ENCODE measurements around the gene SYNGR1. TPM values are rescaled to one million over a fixed set of nuclear protein-coding genes. Genes with fewer than 3 reads are reported as not detected.

Gene SYNGR1
- total RNA-seq, 4 donors from 2014 or later = 3.9 to 22.0 (median 6.8) TPM

DNA sequence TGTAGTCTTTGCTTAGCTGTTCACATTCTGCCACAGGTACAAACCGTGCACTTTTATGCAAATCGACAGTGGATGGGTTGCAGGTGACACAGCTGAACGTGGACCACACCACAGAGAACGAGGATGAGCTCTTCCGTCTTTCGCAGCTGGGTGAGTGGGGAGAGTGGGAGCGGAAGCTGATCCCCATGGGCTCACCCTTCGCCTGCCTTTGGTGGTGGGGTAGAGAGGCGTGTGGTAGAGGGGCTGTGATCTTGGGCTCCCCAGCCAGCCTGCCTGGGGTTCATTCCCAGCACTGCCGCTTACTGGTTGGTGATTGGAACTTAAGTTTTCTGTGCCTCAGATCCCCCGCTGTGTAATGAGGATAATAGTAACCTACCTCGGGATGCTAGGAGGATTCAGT is 68.9 kb downstream of the SYNGR1 start:
- no peak for TF ChIP-seq CTCF (IDR thresholded peaks at IDR 0.05)
- no peak for TF ChIP-seq POLR2A (IDR thresholded peaks at IDR 0.05)
- WGBS, 2 donors = 95% methylated on average over 11 to 12 of the region's 12 CpGs
- intact Hi-C loops (cut with DNase I) = no loop called here
- Histone ChIP-seq H3K4me1 (peaks cover 0 to 4% of the 10 kb centered on the region in 2 donors), H3K4me3 (replicated peaks in 1 of 3) (no peak overlapping the region), H3K36me3 (peaks cover 40 to 51% of the 10 kb centered on the region in 2 donors), H3K27me3 (no peaks in the 10 kb centered on the region), H3K9me3 (no peaks in the 10 kb centered on the region), H3K27ac (no peak overlapping the region)
- DNase-seq = no peak

DNA sequence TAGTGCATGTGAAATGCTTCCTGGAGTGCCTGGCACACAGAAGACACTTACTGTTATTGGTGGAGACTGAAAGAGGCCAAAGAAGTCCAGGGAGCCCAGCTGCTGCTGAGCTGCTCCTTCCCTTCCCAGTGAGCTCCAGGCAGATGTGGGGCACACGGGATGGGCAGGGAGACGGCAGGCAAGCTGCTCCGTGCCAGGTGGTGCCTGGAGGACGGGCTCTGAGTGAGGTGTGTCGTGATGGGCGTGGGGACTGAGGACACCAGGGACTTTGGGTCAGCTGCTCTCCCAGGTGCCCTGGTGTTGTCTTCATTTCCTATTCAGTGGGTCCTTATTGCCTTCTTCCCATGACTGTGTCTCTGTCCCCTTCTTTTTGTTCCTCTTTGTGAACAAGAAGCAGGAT is 69.3 kb downstream of the SYNGR1 start:
- peaks cover 40 to 53% of the 10 kb centered on the region in 2 donors for H3K36me3 ChIP-seq
- TF ChIP-seq POLR2A (IDR thresholded peaks at IDR 0.05) (no peak), CTCF (IDR thresholded peaks at IDR 0.05) (no peak)
- no peak overlapping the region for H3K27ac ChIP-seq
- DNase-seq = no peak
- no peaks in the 10 kb centered on the region for H3K9me3 ChIP-seq
- 94% methylated on average over 6 of the region's 6 CpGs for WGBS, 2 donors
- H3K4me3 ChIP-seq (replicated peaks in 1 of 3) = no peak overlapping the region
- peaks cover 0 to 4% of the 10 kb centered on the region in 2 donors for H3K4me1 ChIP-seq
- H3K27me3 ChIP-seq = no peaks in the 10 kb centered on the region
- intact Hi-C loops (cut with DNase I) = no loop called here

- no peak for TF ChIP-seq CTCF (IDR thresholded peaks at IDR 0.05)
- TF ChIP-seq POLR2A (IDR thresholded peaks at IDR 0.05) = no peak
- H3K4me1 ChIP-seq = peaks cover 0 to 2% of the 10 kb centered on the region in 2 donors
- no peak overlapping the region for H3K4me3 ChIP-seq (replicated peaks in 1 of 3)
- no peak for DNase-seq
- H3K27me3 ChIP-seq = no peaks in the 10 kb centered on the region
- WGBS, 2 donors = 73 to 94% methylated on average over 2 to 4 of the region's 5 CpGs
- H3K36me3 ChIP-seq = peaks cover 45 to 60% of the 10 kb centered on the region in 2 donors
- intact Hi-C loops (cut with DNase I) = no loop called here
- H3K27ac ChIP-seq = no peak overlapping the region
- no peaks in the 10 kb centered on the region for H3K9me3 ChIP-seq
Measured at GRCh38 chr22:39419911-39420310, 70.1 kb downstream of the SYNGR1 start.

DNA sequence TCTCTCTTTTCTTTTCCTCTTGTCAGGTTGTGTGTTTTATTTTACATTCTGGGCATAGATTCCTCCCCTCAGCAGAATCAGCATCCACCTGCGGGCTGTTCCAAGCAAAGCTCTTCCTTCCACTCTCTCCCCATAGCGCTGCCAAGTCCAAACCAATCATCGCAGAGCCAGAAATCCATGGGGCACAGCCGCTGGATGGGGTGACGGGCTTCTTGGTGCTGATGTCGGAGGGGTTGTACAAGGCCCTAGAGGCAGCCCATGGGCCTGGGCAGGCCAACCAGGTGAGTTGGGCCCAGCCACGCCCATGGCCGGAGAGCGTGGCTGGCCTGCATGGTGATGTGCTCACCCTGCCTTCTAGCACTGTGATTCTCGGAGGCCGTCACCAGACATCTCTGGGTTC is 71.9 kb downstream of the SYNGR1 start:
- no peak for DNase-seq
- H3K27me3 ChIP-seq = no peaks in the 10 kb centered on the region
- no peak overlapping the region for H3K4me3 ChIP-seq (replicated peaks in 1 of 3)
- WGBS, 2 donors = 95% methylated on average over 11 of the region's 11 CpGs
- peaks cover 46 to 53% of the 10 kb centered on the region in 2 donors for H3K36me3 ChIP-seq
- intact Hi-C loops (cut with DNase I) = no loop called here
- H3K4me1 ChIP-seq = no peaks in the 10 kb centered on the region
- TF ChIP-seq POLR2A (IDR thresholded peaks at IDR 0.05) (no peak), CTCF (IDR thresholded peaks at IDR 0.05) (no peak)
- H3K27ac ChIP-seq = no peak overlapping the region
- H3K9me3 ChIP-seq = no peaks in the 10 kb centered on the region

GRCh38 chr22:39422101-39422500 is 72.3 kb downstream of the SYNGR1 start:
- H3K36me3 ChIP-seq = peaks cover 46 to 53% of the 10 kb centered on the region in 2 donors

More at GRCh38 chr22:39422101-39422500, 72.3 kb downstream of the SYNGR1 start:
- Histone ChIP-seq H3K9me3 (no peaks in the 10 kb centered on the region), H3K27me3 (no peaks in the 10 kb centered on the region), H3K4me3 (replicated peaks in 1 of 3) (no peak overlapping the region), H3K27ac (no peak overlapping the region), H3K4me1 (no peaks in the 10 kb centered on the region)
- intact Hi-C loops (cut with DNase I) = no loop called here
- TF ChIP-seq CTCF (IDR thresholded peaks at IDR 0.05) (no peak), POLR2A (IDR thresholded peaks at IDR 0.05) (no peak)
- 90 to 95% methylated on average over 7 of the region's 7 CpGs for WGBS, 2 donors
- DNase-seq = no peak

All from thyroid gland (tissue), 4 donors.